GM21786 (cell line): ENCODE measurements around the gene RAD52.

ENCODE experiments used
- ATAC-seq: cut with Tn5 transposase; IDR thresholded peaks from one replicate; pipeline ENCODE4 v1.9.1; 2021; ENCODE audit not compliant: unreplicated experiment

RAD52 gene

GRCh38 chr12:879641-880040 lies 69.9 kb downstream of the RAD52 start:
- ATAC-seq, result no peak

- ATAC-seq, result no peak
Measured at GRCh38 chr12:873954-874353, 75.5 kb downstream of the RAD52 start.

- ATAC-seq, result no peak
Measured at GRCh38 chr12:870378-870777, 79.1 kb downstream of the RAD52 start.

GRCh38 chr12:868722-869121 lies 80.8 kb downstream of the RAD52 start:
- no peak for ATAC-seq

GRCh38 chr12:867905-868304 lies 81.6 kb downstream of the RAD52 start:
- ATAC-seq, result no peak

- ATAC-seq, result no peak
Measured at GRCh38 chr12:865614-866013, 83.9 kb downstream of the RAD52 start.

GRCh38 chr12:863285-863684 lies 86.2 kb downstream of the RAD52 start:
- ATAC-seq, result no peak

- ATAC-seq, result no peak
Measured at GRCh38 chr12:862303-862911, 87.1 kb downstream of the RAD52 start.
